HUES64 (cell line): Measurements from ENCODE around the gene ZNF524.
A peak's percentile ranks its signal among the peaks of the same experiment; 100 is the strongest.

ENCODE experiments used
- H3K27ac ChIP-seq: 2 replicates; pipeline ENCODE4 v1.7.0; 2013; ENCODE audit warnings: low read depth, low read length, inconsistent platforms
- H3K27me3 ChIP-seq: 2 replicates; pipeline ENCODE4 v1.6.1; 2013; ENCODE audit warnings: mild to moderate bottlenecking, low read length; ENCODE audit not compliant: insufficient read depth
- H3K36me3 ChIP-seq: 2 replicates; pipeline ENCODE4 v1.6.1; 2013; ENCODE audit warnings: mild to moderate bottlenecking, low read length; ENCODE audit not compliant: insufficient read depth
- H3K4me1 ChIP-seq: 2 replicates; pipeline ENCODE4 v1.6.1; 2013; ENCODE audit warnings: mild to moderate bottlenecking, low read length, moderate library complexity; ENCODE audit not compliant: insufficient read depth
- H3K4me3 ChIP-seq: 2 replicates; pipeline ENCODE4 v1.5.1; 2013; ENCODE audit warnings: mild to moderate bottlenecking, low read length, moderate library complexity
- H3K9ac ChIP-seq: 2 replicates; pipeline ENCODE4 v1.6.1; 2013; ENCODE audit warnings: mild to moderate bottlenecking, low read depth, low read length
- H3K9me3 ChIP-seq: 2 replicates; pipeline ENCODE4 v1.6.1; 2013; ENCODE audit warnings: low read depth, low read length; ENCODE audit not compliant: insufficient read depth
- WGBS: fragments of 150-250, 120-280 bp; methylation state at CpG from one replicate; pipeline ENCODE4 v1.1.7; 2013; ENCODE audit warnings: missing lambda C conversion rate; 5-methylcytosine and 5-hydroxymethylcytosine counted together

Gene ZNF524

DNA sequence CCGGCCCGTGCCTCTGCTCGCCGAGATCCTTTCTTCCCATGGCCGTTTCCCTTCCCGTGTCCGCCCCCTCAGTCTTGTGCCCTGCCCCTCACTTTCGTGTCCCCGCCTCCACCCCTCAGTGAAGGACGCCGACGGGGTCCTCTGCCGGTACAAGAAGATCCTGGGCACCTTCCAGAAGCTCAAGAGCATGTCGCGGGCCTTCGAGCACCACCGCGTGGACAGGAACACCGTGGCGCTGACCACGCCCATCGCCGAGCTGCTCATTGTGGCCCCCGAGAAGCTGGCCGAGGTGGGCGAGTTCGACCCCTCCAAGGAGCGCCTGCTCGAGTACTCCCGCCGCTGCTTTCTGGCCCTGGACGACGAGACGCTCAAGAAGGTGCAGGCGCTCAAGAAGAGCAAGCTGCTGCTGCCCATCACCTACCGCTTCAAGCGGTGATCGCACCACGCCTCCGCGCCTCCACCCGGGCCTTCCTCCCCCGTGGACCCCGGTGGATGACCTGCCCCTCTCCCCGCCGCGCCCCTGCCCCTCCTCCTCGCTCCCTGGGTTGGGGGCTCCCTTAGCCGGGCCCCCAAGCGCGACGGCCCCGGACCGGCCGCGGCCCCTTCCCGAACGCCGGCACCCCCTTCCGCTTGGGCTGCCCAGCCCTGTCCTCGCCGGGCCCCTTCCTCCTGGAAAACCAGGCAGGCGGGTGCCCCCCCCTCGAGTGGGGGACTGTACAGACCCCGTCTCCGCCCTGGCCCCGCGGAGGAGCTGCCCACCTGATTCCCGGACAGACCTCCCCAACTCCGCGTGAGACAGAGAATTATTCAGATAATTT, 52.4 kb downstream of the ZNF524 start:
- Histone ChIP-seq H3K27me3 (no peaks in the 10 kb centered on the region), H3K9me3 (no peaks in the 10 kb centered on the region), H3K4me1 (peaks cover 13% of the 10 kb centered on the region; the same call in 1 of the 2 replicates), H3K27ac (no peak overlapping the region), H3K9ac (no peak overlapping the region; the same call in 1 of the 2 replicates), H3K36me3 (peaks cover 7% of the 10 kb centered on the region), H3K4me3 (peak overlapping the region; percentile 78)
- 63% methylated on average over 71 of the region's 71 CpGs for WGBS
